ENCODE measurements around the gene FAM13A. TPM values are rescaled to one million over a fixed set of nuclear protein-coding genes. Genes with fewer than 3 reads are reported as not detected.

Gene FAM13A
- total and polyA plus RNA-seq, 9 of the 15 experiments (the other 6 are each of a cell fraction or from before 2014, with no cell fraction given) = 11.3 to 23.3 (median 14.7) TPM

DNA sequence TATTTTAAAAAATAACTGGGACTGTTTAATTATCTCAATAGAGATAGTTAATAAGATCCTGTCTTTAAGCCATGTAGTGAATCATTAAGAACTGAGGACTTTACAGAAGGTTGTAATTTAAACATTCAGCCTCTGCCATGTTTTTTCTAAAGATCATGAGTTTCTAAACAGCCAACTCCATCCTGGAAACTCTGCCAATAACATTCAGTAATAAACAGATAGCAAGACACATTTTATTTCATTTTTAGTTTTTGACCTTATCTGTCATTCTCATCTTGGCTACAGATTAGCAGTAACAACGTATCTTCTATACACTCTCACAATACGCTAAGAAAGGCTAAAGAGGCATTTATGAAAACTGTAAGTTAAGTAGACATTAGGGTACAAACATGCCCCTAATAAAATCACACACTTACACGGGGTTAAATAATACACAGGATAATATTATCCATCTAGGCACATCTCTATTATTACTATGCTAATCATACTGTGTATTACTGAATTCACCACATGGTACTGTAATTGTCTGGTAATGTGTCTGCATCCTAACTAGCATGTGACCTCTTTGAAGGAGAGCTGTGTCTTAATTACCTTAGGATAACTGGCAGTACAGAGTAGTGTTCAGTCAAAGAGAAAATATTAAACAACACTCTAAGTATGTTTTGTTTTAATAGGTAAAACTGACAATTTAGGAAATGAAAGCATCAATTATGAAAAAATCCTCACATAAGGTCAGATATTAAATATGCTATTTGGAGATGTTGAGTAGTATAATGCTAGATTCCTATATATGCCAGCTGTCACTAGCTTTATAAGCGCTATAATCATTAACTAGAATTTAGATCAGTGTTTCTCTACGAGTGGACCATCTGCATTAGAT is 236.9 kb downstream of the FAM13A start:
- intact Hi-C loops (cut with micrococcal nuclease) = loop anchor here (5.0 kb wide), 1 partner anchor 293 kb away; no protein-coding TSS in a partner anchor
- Histone ChIP-seq H4K20me1 (replicated peaks; ENCODE audit: control insufficient read depth, insufficient read depth, low read length) (no peaks in the 10 kb centered on the region), H3K36me3 (ENCODE audit: control insufficient read depth, insufficient read depth, low read length) (no peaks in the 10 kb centered on the region), H3K9me3 (replicated peaks; ENCODE audit: control insufficient read depth, insufficient read depth, low read depth, low read length) (no peaks in the 10 kb centered on the region), H3K4me3 (no peak overlapping the region; the same call in 1 of the 2 replicates), H3K4me2 (ENCODE audit: insufficient read depth, low read length) (peak overlapping the region; percentile 57), H3K27me3 (ENCODE audit: control insufficient read depth in 2 of 2, insufficient read depth in 2 of 2, low read length in 2 of 2) (no peaks in the 10 kb centered on the region), H3K4me1 (replicated peaks in 1 of 2; ENCODE audit: control insufficient read depth in 2 of 2, insufficient read depth in 2 of 2, low read length in 2 of 2) (peaks cover 4 to 8% of the 10 kb centered on the region in 2 experiments; a peak in 3 of 5 replicates), H3K9ac (ENCODE audit: insufficient read depth in 1 of 2, low read depth in 2 of 2, low read length in 2 of 2) (no peak overlapping the region), H3K27ac (ENCODE audit: extremely low read depth, low read depth, low read length) (no peak overlapping the region), H3K79me2 (ENCODE audit: control insufficient read depth, insufficient read depth, low read length) (peaks cover 57% of the 10 kb centered on the region; the same call in 2 of the 3 replicates), H2AFZ (ENCODE audit: low read depth, low read length) (no peak overlapping the region), H3K9me1 (ENCODE audit: control insufficient read depth, insufficient read depth, low read length) (no peaks in the 10 kb centered on the region)
- BruUV-seq (replicated peaks) = no TSS peak
- ChIA-PET POLR2A (interaction anchor here (0.6 to 2.2 kb wide), 7 partner anchors 8 to 287 kb away, joined by 3 to 7 read pairs (median 3); no protein-coding TSS in a partner anchor), CTCF (ENCODE audit: low intra/inter-chr PET ratio) (interaction anchor here (1.8 to 2.1 kb wide), 2 partner anchors 201 to 204 kb away, joined by 9 to 21 read pairs; no protein-coding TSS in a partner anchor)
- WGBS (ENCODE audit: insufficient coverage, low coverage, missing lambda C conversion rate) = 40% methylated on average over 5 of the region's 5 CpGs
- in situ Hi-C loops (cut with MboI) = loop anchor here (5.0 to 25.0 kb wide), 2 partner anchors 192 to 283 kb away; no protein-coding TSS in a partner anchor
- DNase-seq (ENCODE audit: extremely low read depth in 1 of 4, low spot score in 3 of 4) = no peak
- no peak for FAIRE-seq
- no peak for ATAC-seq
- TF ChIP-seq LEF1 (IDR thresholded peaks at IDR 0.05) (no peak), NFIC (IDR thresholded peaks at IDR 0.05) (no peak), HMG20A (CRISPR knock-in tag; conservative IDR thresholded peaks at IDR 0.05) (no peak), MED1 (CRISPR knock-in tag; IDR thresholded peaks at IDR 0.05; ENCODE audit: borderline replicate concordance) (no peak), CBFB (CRISPR knock-in tag; IDR thresholded peaks at IDR 0.05) (no peak), CREM (IDR thresholded peaks at IDR 0.05; ENCODE audit: low read depth) (no peak), HDAC8 (tag; IDR thresholded peaks at IDR 0.05) (no peak), SRSF7 (optimal IDR thresholded peaks at IDR 0.05; ENCODE audit: low read depth, low read length) (no peak), NEUROD1 (IDR thresholded peaks at IDR 0.05; ENCODE audit: borderline replicate concordance, low read depth, low read length, partially characterized antibody) (no peak)
- TF ChIP-seq, protein P1, sequence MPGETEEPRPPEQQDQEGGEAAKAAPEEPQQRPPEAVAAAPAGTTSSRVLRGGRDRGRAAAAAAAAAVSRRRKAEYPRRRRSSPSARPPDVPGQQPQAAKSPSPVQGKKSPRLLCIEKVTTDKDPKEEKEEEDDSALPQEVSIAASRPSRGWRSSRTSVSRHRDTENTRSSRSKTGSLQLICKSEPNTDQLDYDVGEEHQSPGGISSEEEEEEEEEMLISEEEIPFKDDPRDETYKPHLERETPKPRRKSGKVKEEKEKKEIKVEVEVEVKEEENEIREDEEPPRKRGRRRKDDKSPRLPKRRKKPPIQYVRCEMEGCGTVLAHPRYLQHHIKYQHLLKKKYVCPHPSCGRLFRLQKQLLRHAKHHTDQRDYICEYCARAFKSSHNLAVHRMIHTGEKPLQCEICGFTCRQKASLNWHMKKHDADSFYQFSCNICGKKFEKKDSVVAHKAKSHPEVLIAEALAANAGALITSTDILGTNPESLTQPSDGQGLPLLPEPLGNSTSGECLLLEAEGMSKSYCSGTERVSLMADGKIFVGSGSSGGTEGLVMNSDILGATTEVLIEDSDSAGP (CRISPR knock-in tag; IDR thresholded peaks at IDR 0.05) = no peak
- TF ChIP-seq, protein P2, sequence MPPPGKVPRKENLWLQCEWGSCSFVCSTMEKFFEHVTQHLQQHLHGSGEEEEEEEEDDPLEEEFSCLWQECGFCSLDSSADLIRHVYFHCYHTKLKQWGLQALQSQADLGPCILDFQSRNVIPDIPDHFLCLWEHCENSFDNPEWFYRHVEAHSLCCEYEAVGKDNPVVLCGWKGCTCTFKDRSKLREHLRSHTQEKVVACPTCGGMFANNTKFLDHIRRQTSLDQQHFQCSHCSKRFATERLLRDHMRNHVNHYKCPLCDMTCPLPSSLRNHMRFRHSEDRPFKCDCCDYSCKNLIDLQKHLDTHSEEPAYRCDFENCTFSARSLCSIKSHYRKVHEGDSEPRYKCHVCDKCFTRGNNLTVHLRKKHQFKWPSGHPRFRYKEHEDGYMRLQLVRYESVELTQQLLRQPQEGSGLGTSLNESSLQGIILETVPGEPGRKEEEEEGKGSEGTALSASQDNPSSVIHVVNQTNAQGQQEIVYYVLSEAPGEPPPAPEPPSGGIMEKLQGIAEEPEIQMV (tag; conservative IDR thresholded peaks at IDR 0.05; ENCODE audit: low read depth) = no peak
- TF ChIP-seq, protein P3, sequence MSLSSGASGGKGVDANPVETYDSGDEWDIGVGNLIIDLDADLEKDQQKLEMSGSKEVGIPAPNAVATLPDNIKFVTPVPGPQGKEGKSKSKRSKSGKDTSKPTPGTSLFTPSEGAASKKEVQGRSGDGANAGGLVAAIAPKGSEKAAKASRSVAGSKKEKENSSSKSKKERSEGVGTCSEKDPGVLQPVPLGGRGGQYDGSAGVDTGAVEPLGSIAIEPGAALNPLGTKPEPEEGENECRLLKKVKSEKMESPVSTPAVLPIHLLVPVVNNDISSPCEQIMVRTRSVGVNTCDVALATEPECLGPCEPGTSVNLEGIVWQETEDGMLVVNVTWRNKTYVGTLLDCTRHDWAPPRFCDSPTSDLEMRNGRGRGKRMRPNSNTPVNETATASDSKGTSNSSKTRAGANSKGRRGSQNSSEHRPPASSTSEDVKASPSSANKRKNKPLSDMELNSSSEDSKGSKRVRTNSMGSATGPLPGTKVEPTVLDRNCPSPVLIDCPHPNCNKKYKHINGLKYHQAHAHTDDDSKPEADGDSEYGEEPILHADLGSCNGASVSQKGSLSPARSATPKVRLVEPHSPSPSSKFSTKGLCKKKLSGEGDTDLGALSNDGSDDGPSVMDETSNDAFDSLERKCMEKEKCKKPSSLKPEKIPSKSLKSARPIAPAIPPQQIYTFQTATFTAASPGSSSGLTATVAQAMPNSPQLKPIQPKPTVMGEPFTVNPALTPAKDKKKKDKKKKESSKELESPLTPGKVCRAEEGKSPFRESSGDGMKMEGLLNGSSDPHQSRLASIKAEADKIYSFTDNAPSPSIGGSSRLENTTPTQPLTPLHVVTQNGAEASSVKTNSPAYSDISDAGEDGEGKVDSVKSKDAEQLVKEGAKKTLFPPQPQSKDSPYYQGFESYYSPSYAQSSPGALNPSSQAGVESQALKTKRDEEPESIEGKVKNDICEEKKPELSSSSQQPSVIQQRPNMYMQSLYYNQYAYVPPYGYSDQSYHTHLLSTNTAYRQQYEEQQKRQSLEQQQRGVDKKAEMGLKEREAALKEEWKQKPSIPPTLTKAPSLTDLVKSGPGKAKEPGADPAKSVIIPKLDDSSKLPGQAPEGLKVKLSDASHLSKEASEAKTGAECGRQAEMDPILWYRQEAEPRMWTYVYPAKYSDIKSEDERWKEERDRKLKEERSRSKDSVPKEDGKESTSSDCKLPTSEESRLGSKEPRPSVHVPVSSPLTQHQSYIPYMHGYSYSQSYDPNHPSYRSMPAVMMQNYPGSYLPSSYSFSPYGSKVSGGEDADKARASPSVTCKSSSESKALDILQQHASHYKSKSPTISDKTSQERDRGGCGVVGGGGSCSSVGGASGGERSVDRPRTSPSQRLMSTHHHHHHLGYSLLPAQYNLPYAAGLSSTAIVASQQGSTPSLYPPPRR (CRISPR knock-in tag; IDR thresholded peaks at IDR 0.05; ENCODE audit: borderline replicate concordance) = no peak

Data from K562 (cell line).